PC-9 (cell line): Measurements from ENCODE around the gene IL1A. TPM values are rescaled to one million over a fixed set of nuclear protein-coding genes. Genes with fewer than 3 reads are reported as not detected.

ENCODE experiments used
- BruUV-seq: library from RNA; stranded (reverse); fragments of 400-500 nt; replicated peaks from 2 replicates; lab custom pipeline; 2021; lab: Mats Ljungman, UMichigan
- CTCF ChIA-PET: fragments of 300-600 bp; sonication (Branson Sonifier 250); formaldehyde crosslinking; loops from one replicate; lab custom pipeline; 2022; ENCODE audit warnings: antibody characterized with exemption; lab: Charles Lee
- POLR2A ChIA-PET: fragments of 300-600 bp; sonication (Branson Sonifier 250); formaldehyde crosslinking; loops from one replicate; lab custom pipeline; 2022; ENCODE audit warnings: antibody characterized with exemption; ENCODE audit not compliant: unreplicated experiment; lab: Charles Lee
- DNase-seq, 2 experiments: peaks; one replicate each; pipeline versions ENCODE4 v3.0.0 to v3.0.0-alpha.2; 2015 to 2022; ENCODE audit warnings: mixed read lengths in 1 of 2
- H2AFZ ChIP-seq: fragments of 200-600 bp; sonication (generic); 2 replicates; pipeline ENCODE4 v1.8.1; 2017; ENCODE audit warnings: antibody characterized with exemption
- H3F3A ChIP-seq: fragments of 200-600 bp; sonication (generic); 2 replicates; pipeline ENCODE4 v1.8.1; 2017; ENCODE audit warnings: antibody characterized with exemption, mild to moderate bottlenecking, low read depth; ENCODE audit not compliant: insufficient read depth
- H3K27ac ChIP-seq: fragments of 200-600 bp; sonication (generic); 2 replicates; pipeline ENCODE4 v1.6.1; 2016; ENCODE audit warnings: mixed run types
- H3K27me3 ChIP-seq: fragments of 200-600 bp; sonication (generic); 2 replicates; pipeline ENCODE4 v1.6.1; 2016; ENCODE audit warnings: low read depth, mixed run types; ENCODE audit not compliant: insufficient read depth
- H3K36me3 ChIP-seq: fragments of 200-600 bp; sonication (generic); 2 replicates; pipeline ENCODE4 v1.6.1; 2016; ENCODE audit warnings: low read depth, mixed run types
- H3K4me1 ChIP-seq: fragments of 200-600 bp; sonication (generic); replicated peaks from 2 replicates; pipeline ENCODE4 v1.6.1; 2016; ENCODE audit warnings: mixed run types; ENCODE audit not compliant: insufficient read depth
- H3K4me2 ChIP-seq: fragments of 200-600 bp; sonication (generic); 2 replicates; pipeline ENCODE4 v1.6.1; 2017; ENCODE audit warnings: mixed run types
- H3K4me3 ChIP-seq: fragments of 200-600 bp; sonication (generic); 2 replicates; pipeline ENCODE4 v1.6.1; 2016; ENCODE audit warnings: mixed run types
- H3K79me2 ChIP-seq: fragments of 200-600 bp; sonication (generic); 2 replicates; pipeline ENCODE4 v1.6.1; 2017; ENCODE audit warnings: low read depth, mixed run types
- H3K9me2 ChIP-seq: fragments of 200-600 bp; sonication (generic); 2 replicates; pipeline ENCODE4 v1.8.1; 2017; ENCODE audit warnings: mild to moderate bottlenecking; ENCODE audit not compliant: insufficient read depth
- H3K9me3 ChIP-seq: fragments of 200-600 bp; sonication (generic); 2 replicates; pipeline ENCODE4 v1.8.1; 2016; ENCODE audit warnings: low read depth; ENCODE audit not compliant: insufficient read depth
- H4K20me1 ChIP-seq: fragments of 200-600 bp; sonication (generic); 2 replicates; pipeline ENCODE4 v1.8.1; 2017; ENCODE audit not compliant: insufficient read depth
- EZH2 ChIP-seq: fragments of 200-600 bp; sonication (generic); IDR thresholded peaks from 2 replicates; pipeline ENCODE4 v1.8.0; 2017; ENCODE audit warnings: antibody characterized with exemption, low read depth
- intact Hi-C: fragments of 100-400 bp; cut with micrococcal nuclease; formaldehyde crosslinking; loops from one replicate; pipeline ENCODE4 v1.10.0; 2022; ENCODE audit not compliant: unreplicated experiment
- total RNA-seq: library from RNA; stranded (reverse); gene quantifications from 2 replicates; pipeline ENCODE4 v1.2.3, GENCODE V29; 2021
- TF ChIP-seq, protein P1 (sequence below): fragments of 200-600 bp; sonication (generic); conservative IDR thresholded peaks from 2 replicates; pipeline ENCODE4 v1.6.1; 2017; ENCODE audit warnings: mixed run types, antibody characterized with exemption, mild to moderate bottlenecking, moderate library complexity

The IL1A gene
- total RNA-seq, 1 experiment from 2014 or later, result 0.55 TPM

DNA sequence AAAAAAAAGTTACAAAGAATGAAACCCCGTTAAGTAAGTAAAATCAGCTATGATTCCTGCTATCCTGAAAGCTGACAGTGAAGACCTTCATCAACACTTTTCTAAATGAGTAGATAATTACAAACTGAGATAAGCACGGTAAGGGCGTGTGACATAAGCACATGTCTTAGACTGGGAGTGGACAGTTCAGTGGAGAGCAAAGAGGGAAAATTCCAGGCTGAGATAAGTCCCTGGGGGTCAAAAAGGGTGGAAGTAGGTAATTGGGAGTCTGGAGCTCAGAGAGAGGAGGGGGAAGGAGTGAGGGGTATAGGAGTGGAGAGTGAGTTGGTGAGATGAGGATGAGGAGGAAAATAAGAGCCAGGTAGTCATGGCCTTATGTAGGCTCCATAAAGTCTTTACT is 4.4 kb upstream of the IL1A start:
- Histone ChIP-seq H2AFZ (no peak overlapping the region), H3K9me3 (peaks cover 24% of the 10 kb centered on the region), H3K79me2 (no peaks in the 10 kb centered on the region), H3K36me3 (no peaks in the 10 kb centered on the region), H4K20me1 (no peaks in the 10 kb centered on the region), H3K4me1 (peaks cover 52% of the 10 kb centered on the region), H3K27ac (no peak overlapping the region), H3F3A (peaks cover 16% of the 10 kb centered on the region), H3K4me2 (no peak overlapping the region), H3K27me3 (no peaks in the 10 kb centered on the region), H3K9me2 (no peaks in the 10 kb centered on the region), H3K4me3 (no peak overlapping the region)
- no peak for TF ChIP-seq EZH2
- TF ChIP-seq, protein P1, sequence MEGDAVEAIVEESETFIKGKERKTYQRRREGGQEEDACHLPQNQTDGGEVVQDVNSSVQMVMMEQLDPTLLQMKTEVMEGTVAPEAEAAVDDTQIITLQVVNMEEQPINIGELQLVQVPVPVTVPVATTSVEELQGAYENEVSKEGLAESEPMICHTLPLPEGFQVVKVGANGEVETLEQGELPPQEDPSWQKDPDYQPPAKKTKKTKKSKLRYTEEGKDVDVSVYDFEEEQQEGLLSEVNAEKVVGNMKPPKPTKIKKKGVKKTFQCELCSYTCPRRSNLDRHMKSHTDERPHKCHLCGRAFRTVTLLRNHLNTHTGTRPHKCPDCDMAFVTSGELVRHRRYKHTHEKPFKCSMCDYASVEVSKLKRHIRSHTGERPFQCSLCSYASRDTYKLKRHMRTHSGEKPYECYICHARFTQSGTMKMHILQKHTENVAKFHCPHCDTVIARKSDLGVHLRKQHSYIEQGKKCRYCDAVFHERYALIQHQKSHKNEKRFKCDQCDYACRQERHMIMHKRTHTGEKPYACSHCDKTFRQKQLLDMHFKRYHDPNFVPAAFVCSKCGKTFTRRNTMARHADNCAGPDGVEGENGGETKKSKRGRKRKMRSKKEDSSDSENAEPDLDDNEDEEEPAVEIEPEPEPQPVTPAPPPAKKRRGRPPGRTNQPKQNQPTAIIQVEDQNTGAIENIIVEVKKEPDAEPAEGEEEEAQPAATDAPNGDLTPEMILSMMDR, result no peak
- ChIA-PET POLR2A (no interaction called here), CTCF (no interaction called here)
- BruUV-seq, result no TSS peak
- DNase-seq, result no peak
- intact Hi-C loops, result no loop called here

DNA sequence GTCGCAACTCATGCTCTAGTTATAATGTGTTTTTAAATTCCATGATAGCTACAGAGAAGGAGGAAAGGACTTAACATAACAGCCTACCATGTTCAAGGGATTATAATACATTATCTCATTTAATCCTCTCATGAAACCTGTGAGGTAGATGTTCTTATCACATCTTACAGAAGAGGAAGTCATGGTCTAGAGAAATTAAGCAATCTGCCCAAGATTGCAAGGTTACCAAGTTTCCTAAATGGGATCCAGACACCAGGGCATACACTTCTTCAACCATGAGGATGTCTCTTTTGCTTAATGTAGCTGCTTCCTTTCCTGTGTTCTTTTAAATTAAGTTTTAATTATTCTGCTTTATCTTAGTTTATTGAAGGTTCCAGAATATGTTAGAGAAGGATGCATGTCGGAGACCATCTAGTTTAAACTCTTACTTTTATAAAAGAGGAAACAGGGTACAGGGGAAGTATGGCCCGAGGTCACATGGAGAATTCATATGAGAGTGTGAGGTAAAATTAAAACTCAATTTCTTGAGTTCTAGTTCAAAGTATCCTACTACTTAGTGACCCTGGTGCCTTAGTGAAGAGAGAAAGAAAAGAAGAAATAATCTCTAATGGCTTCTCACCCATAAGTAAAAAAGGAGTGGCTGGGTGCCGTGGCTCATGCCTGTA is 3.6 kb upstream of the IL1A start:
- Histone ChIP-seq H3K27me3 (no peaks in the 10 kb centered on the region), H3K4me3 (no peak overlapping the region), H3K36me3 (no peaks in the 10 kb centered on the region), H3F3A (peaks cover 8% of the 10 kb centered on the region), H3K9me2 (no peaks in the 10 kb centered on the region), H3K9me3 (peaks cover 16% of the 10 kb centered on the region), H3K27ac (peak overlapping the region; percentile 78), H4K20me1 (no peaks in the 10 kb centered on the region), H2AFZ (no peak overlapping the region), H3K4me1 (peaks cover 47% of the 10 kb centered on the region), H3K79me2 (no peaks in the 10 kb centered on the region), H3K4me2 (peak overlapping the region; percentile 30)
- DNase-seq, result no peak
- TF ChIP-seq, protein P1, result no peak
- no peak for TF ChIP-seq EZH2
- ChIA-PET CTCF (interaction anchor here (0.6 kb wide), 1 partner anchor 215 kb away, joined by 4 read pairs; no protein-coding TSS in a partner anchor), POLR2A (no interaction called here)
- intact Hi-C loops, result no loop called here
- no TSS peak for BruUV-seq

DNA sequence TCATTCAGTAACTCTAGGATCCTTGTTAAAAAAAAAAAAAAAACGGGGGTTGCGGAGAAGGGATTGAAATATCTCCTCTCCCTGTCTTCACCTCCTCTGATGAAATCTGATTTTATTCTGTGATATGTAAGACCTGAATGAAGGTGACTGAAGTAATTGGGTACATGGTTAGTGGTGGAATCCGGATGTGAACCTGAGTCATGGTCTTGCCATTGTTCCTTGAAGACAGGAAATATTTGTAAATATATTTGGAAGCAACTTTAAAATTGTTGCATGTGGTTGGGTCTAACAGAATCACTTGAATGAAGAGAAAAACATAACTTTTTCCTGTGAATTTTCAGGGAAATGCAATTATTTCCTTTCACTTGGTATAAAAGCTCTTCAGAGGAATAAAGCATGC is 3.0 kb upstream of the IL1A start:
- CTCF ChIA-PET, result interaction anchor here (0.6 kb wide), 1 partner anchor 215 kb away, joined by 4 read pairs; no protein-coding TSS in a partner anchor
- no peaks in the 10 kb centered on the region for H3K36me3 ChIP-seq
- TF ChIP-seq EZH2, result no peak
- TF ChIP-seq, protein P1, result no peak
- DNase-seq, result peak in 1 of 2 experiments; percentile 67
- intact Hi-C loops, result no loop called here
- no peaks in the 10 kb centered on the region for H4K20me1 ChIP-seq
- H3K9me2 ChIP-seq, result no peaks in the 10 kb centered on the region
- H3K79me2 ChIP-seq, result no peaks in the 10 kb centered on the region
- H3K9me3 ChIP-seq, result peaks cover 13% of the 10 kb centered on the region
- H3K4me2 ChIP-seq, result peak overlapping the region; percentile 30
- no peak overlapping the region for H2AFZ ChIP-seq
- H3F3A ChIP-seq, result peaks cover 2% of the 10 kb centered on the region; the same call in 1 of the 2 replicates
- BruUV-seq, result no TSS peak
- peaks cover 41% of the 10 kb centered on the region for H3K4me1 ChIP-seq
- POLR2A ChIA-PET, result no interaction called here
- peak overlapping the region; percentile 78 for H3K27ac ChIP-seq
- no peaks in the 10 kb centered on the region for H3K27me3 ChIP-seq
- no peak overlapping the region for H3K4me3 ChIP-seq
